ENCODE results near the gene GNG10.

Gene GNG10

GRCh38 chr9:111678293-111678692 lies 16.9 kb downstream of the GNG10 start:
- DNase-seq (ENCODE audit: low spot score) = no peak
- in situ Hi-C loops (cut with MboI; ENCODE audit: low pct_unique_long_range_greater_than_20kb, low sequenced_read_pairs, unreplicated experiment) = no loop called here
- TF ChIP-seq CTCF (IDR thresholded peaks at IDR 0.05; ENCODE audit: extremely low read depth, insufficient read depth, missing control alignments) = no peak

- DNase-seq (ENCODE audit: low spot score) = no peak
- no peak for TF ChIP-seq CTCF (IDR thresholded peaks at IDR 0.05; ENCODE audit: extremely low read depth, insufficient read depth, missing control alignments)
- in situ Hi-C loops (cut with MboI; ENCODE audit: low pct_unique_long_range_greater_than_20kb, low sequenced_read_pairs, unreplicated experiment) = no loop called here
These were observed 17.8 kb downstream of the GNG10 start for GRCh38 chr9:111679199-111679598.

- no peak for TF ChIP-seq CTCF (IDR thresholded peaks at IDR 0.05; ENCODE audit: extremely low read depth, insufficient read depth, missing control alignments)
- in situ Hi-C loops (cut with MboI; ENCODE audit: low pct_unique_long_range_greater_than_20kb, low sequenced_read_pairs, unreplicated experiment) = no loop called here
- DNase-seq (ENCODE audit: low spot score) = no peak
These were observed 22.0 kb downstream of the GNG10 start for GRCh38 chr9:111683392-111683791.

GRCh38 chr9:111691672-111692329 lies 30.4 kb downstream of the GNG10 start:
- peak; percentile 29 for TF ChIP-seq CTCF (IDR thresholded peaks at IDR 0.05; ENCODE audit: extremely low read depth, insufficient read depth, missing control alignments)
- DNase-seq (ENCODE audit: low spot score) = no peak
- in situ Hi-C loops (cut with MboI; ENCODE audit: low pct_unique_long_range_greater_than_20kb, low sequenced_read_pairs, unreplicated experiment) = no loop called here

- no peak for TF ChIP-seq CTCF (IDR thresholded peaks at IDR 0.05; ENCODE audit: extremely low read depth, insufficient read depth, missing control alignments)
- DNase-seq (ENCODE audit: low spot score) = no peak
- in situ Hi-C loops (cut with MboI; ENCODE audit: low pct_unique_long_range_greater_than_20kb, low sequenced_read_pairs, unreplicated experiment) = no loop called here
These were observed 35.4 kb downstream of the GNG10 start for GRCh38 chr9:111696796-111697195.

GRCh38 chr9:111700776-111701175 lies 39.4 kb downstream of the GNG10 start:
- DNase-seq (ENCODE audit: low spot score) = no peak
- in situ Hi-C loops (cut with MboI; ENCODE audit: low pct_unique_long_range_greater_than_20kb, low sequenced_read_pairs, unreplicated experiment) = no loop called here
- no peak for TF ChIP-seq CTCF (IDR thresholded peaks at IDR 0.05; ENCODE audit: extremely low read depth, insufficient read depth, missing control alignments)
